ENCODE data around the gene RUNX1. TPM values are rescaled to one million over a fixed set of nuclear protein-coding genes. Genes with fewer than 3 reads are reported as not detected.
A peak's percentile ranks its signal among the peaks of the same experiment; 100 is the strongest.

RUNX1 gene
- polyA plus RNA-seq, 1 of the 3 experiments (the other 2 are of a cell fraction), result 17.1 TPM

DNA sequence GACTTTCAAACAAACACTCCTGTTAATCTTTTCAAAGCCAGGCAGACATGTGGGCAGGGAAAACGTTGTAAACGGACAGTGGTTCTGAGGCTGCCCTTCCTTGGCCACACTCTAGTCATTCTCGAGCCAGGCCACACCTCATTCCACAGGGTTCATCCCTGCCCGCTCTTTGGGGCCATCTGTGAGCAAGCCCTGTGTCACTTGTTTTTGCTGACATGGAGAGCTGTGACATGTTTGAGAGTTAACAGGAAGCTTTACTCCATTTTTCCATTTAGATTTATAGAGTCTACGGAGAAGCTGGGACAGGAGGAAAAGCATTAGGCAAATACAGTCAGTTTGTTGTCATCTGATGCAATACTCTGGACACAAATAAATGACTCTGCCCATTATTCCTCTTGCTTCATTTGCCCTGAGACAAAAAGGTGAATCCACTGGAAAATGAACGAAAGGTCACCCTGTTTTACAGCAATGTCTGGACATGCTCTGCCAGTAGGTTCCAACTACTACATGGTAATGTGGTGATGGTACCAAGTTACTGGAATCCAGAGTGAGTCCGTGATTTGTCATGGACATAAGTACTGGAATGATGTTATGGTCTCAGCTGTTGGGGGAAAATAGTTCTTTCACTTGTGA, 253.4 kb downstream of the RUNX1 start:
- Histone ChIP-seq H3K27ac (ENCODE audit: low read depth in 2 of 2, low read length in 1 of 2) (peak overlapping the region in 1 of 2 experiments; percentile 36; a peak in 3 of 4 replicates), H3F3A (replicated peaks; ENCODE audit: insufficient read depth) (no peaks in the 10 kb centered on the region), H3K9me3 (no peaks in the 10 kb centered on the region), H3K36me3 (replicated peaks in 1 of 2; ENCODE audit: control insufficient read depth in 1 of 2, insufficient read depth in 2 of 2, low read length in 1 of 2) (peaks cover 61 to 68% of the 10 kb centered on the region in 2 experiments), H3K79me2 (ENCODE audit: insufficient read depth) (peaks cover 16% of the 10 kb centered on the region; the same call in 1 of the 2 replicates), H4K20me1 (ENCODE audit: insufficient read depth) (no peaks in the 10 kb centered on the region; the same call in 1 of the 2 replicates), H3K27me3 (ENCODE audit: insufficient read depth) (no peaks in the 10 kb centered on the region), H3K4me3 (ENCODE audit: low read depth in 2 of 2, low read length in 1 of 2) (no peak overlapping the region), H3K4me2 (no peak overlapping the region), H3K9me2 (no peaks in the 10 kb centered on the region), H2AFZ (ENCODE audit: low read depth) (no peak overlapping the region), H3K4me1 (ENCODE audit: control insufficient read depth in 1 of 2, insufficient read depth in 2 of 2, low read depth in 1 of 2, low read length in 1 of 2) (peaks cover 0 to 4% of the 10 kb centered on the region in 2 experiments; a peak in 2 of 4 replicates), H3K9ac (no peak overlapping the region)
- POLR2A ChIA-PET, result no interaction called here
- 79% methylated on average over 7 of the region's 7 CpGs for WGBS (ENCODE audit: low lambda C conversion rate)
- CTCF ChIA-PET, result interaction anchor here (1.8 kb wide), 1 partner anchor 16 kb away, joined by 4 read pairs; no protein-coding TSS in a partner anchor
- TF ChIP-seq SIN3A (IDR thresholded peaks at IDR 0.05; ENCODE audit: borderline replicate concordance, low read depth, low read length), result no peak
- TF ChIP-seq NRF1 (IDR thresholded peaks at IDR 0.05; ENCODE audit: low read depth, low read length), result no peak
- no peak for TF ChIP-seq EP300 (IDR thresholded peaks at IDR 0.05; ENCODE audit: borderline replicate concordance in 1 of 2, low read depth in 1 of 2, low read length in 1 of 2)
- TF ChIP-seq YY1 (IDR thresholded peaks at IDR 0.05; ENCODE audit: low read depth), result no peak
- TF ChIP-seq MXI1 (IDR thresholded peaks at IDR 0.05; ENCODE audit: low read depth, low read length), result no peak
- no peak for TF ChIP-seq REST (IDR thresholded peaks at IDR 0.05; ENCODE audit: low read depth, low read length)
- no peak for TF ChIP-seq POLR2AphosphoS5 (IDR thresholded peaks at IDR 0.05; ENCODE audit: low read depth, low read length)
- TF ChIP-seq GATA2 (CRISPR knock-in tag; IDR thresholded peaks at IDR 0.05), result no peak
- no peak for TF ChIP-seq MEF2A (IDR thresholded peaks at IDR 0.05; ENCODE audit: borderline replicate concordance, low read depth)
- TF ChIP-seq, protein P1, sequence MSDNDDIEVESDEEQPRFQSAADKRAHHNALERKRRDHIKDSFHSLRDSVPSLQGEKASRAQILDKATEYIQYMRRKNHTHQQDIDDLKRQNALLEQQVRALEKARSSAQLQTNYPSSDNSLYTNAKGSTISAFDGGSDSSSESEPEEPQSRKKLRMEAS (IDR thresholded peaks at IDR 0.05; ENCODE audit: low read depth), result no peak
- no peak for DNase-seq

- H3K79me2 ChIP-seq (ENCODE audit: insufficient read depth), result peaks cover 11% of the 10 kb centered on the region; the same call in 1 of the 2 replicates
- H3K4me3 ChIP-seq (ENCODE audit: low read depth in 2 of 2, low read length in 1 of 2), result no peak overlapping the region
- H3K9ac ChIP-seq, result no peak overlapping the region
Observed at GRCh38 chr21:34795175-34795547, 253.9 kb downstream of the RUNX1 start.

More at GRCh38 chr21:34795175-34795547, 253.9 kb downstream of the RUNX1 start:
- no peak overlapping the region for H3K4me2 ChIP-seq
- H2AFZ ChIP-seq (ENCODE audit: low read depth), result no peak overlapping the region
- H3K4me1 ChIP-seq (ENCODE audit: control insufficient read depth in 1 of 2, insufficient read depth in 2 of 2, low read depth in 1 of 2, low read length in 1 of 2), result peaks cover 0 to 8% of the 10 kb centered on the region in 2 experiments; a peak in 2 of 4 replicates
- DNase-seq, result no peak
- no peaks in the 10 kb centered on the region for H3K27me3 ChIP-seq (ENCODE audit: insufficient read depth)
- no peaks in the 10 kb centered on the region for H3K9me3 ChIP-seq
- peak overlapping the region in 1 of 2 experiments; percentile 36; a peak in 2 of 4 replicates for H3K27ac ChIP-seq (ENCODE audit: low read depth in 2 of 2, low read length in 1 of 2)
- ChIA-PET POLR2A (no interaction called here), CTCF (interaction anchor here (1.8 kb wide), 1 partner anchor 17 kb away, joined by 4 read pairs; no protein-coding TSS in a partner anchor)
- TF ChIP-seq MXI1 (IDR thresholded peaks at IDR 0.05; ENCODE audit: low read depth, low read length) (no peak), FOSL2 (IDR thresholded peaks at IDR 0.05; ENCODE audit: borderline replicate concordance, low read depth) (no peak), IRF3 (IDR thresholded peaks at IDR 0.05; ENCODE audit: low read depth, low read length) (no peak), JUND (IDR thresholded peaks at IDR 0.05) (no peak)
- no peaks in the 10 kb centered on the region for H3F3A ChIP-seq (replicated peaks; ENCODE audit: insufficient read depth)
- 80% methylated on average over 5 of the region's 5 CpGs for WGBS (ENCODE audit: low lambda C conversion rate)
- no peaks in the 10 kb centered on the region for H3K9me2 ChIP-seq
- H3K36me3 ChIP-seq (replicated peaks in 1 of 2; ENCODE audit: control insufficient read depth in 1 of 2, insufficient read depth in 2 of 2, low read length in 1 of 2), result peaks cover 65 to 67% of the 10 kb centered on the region in 2 experiments
- H4K20me1 ChIP-seq (ENCODE audit: insufficient read depth), result no peaks in the 10 kb centered on the region; the same call in 1 of the 2 replicates
